Suppressor macrophage treated with lipopolysaccharide for 1 hour (primary cell): ENCODE data around the gene MTUS2.

Experiments used
- DNase-seq, 3 donors: peaks; one replicate each; pipeline ENCODE4 v3.0.0-alpha.2; 2020 to 2022

Gene MTUS2

DNA sequence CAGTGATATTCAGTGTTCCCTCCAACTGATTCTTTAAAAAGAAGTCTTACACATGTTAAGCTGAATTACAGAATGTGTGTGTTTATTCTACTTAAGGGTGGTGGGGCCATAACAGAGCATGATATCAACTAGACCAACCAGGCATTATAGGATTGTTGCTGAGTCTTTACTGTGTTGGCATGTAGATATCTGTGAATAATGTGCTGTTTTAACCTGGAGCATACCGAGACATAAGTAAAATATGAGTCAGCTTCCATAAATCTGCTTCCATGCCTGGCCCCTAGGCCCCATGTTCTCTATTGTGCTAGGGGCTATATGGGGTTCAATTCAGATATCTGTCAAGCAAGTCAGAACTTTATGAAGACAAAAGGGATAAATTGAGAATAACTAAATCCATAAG, 295.7 kb downstream of the MTUS2 start:
- no peak for DNase-seq

DNA sequence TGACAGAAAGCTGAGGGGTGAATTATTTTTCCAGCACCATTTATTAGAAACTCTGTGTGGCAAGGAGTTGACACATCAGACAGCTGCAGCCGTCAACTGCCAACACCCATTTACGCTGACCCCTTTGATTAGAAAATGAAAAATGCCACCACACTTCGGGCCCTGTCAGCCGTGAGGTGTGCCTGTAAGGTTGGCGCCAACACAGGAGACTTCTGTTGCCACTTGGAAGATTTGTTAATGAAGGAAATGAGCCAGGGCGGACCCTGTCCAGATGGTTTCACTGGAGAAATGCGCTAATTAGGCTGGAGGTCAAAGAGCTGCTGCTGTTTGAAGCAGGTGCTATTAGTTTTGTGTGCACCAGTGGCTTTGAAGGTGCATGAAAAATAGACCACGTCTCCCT, 297.5 kb downstream of the MTUS2 start:
- DNase-seq, result no peak

DNA sequence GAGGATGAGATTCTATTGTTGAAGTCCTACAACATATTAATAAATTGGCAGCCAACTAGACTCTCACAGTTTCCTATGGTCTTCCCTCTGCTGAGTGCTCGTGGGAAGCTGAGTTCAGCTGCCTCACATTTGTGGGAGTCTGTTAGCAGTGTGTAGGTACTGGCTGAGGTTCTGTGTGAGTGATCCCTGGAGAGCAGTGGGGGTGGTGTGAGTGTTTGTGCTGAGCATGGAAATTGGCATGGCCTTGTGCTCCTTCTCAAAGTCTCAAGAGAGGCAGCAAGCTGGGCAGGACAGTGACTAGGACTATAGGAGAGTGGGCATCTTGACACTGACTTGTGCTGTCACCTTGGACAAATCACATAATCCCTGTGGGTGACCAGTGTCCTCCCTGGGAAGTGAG, 298.3 kb downstream of the MTUS2 start:
- no peak for DNase-seq

DNA sequence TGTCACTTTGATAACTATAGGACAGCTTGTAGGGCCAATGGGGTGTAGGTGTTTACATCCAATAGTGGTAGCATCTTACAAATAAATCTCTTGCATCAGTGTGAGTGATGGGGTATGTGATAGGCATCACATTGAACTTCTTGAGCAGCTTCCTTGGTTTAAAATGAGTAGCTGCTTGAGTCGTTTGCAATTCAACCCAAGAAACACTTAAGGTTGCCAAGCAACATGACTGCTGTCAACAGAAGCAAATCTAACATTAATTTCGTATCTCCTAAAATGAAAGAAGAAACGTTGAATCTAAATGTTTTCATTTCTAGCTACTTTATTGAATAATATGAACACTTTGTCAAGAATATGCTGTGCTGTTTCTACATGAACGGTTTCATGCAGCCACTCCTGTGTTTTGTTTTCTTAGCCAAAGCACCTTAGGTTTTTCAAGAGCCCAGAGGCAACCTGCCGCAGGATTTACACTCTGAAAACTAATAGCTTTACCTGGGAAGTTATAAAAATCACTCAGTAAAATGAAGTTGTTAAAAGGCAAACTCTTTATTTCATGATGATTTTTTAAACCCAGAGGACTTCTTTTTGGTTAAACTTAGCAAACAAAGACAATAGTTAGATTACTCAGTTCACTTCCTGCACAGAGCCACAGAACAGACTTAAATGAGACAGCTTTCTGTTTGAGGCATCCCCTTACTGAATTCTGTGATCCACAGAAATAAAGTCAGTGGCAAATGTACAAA, 305.2 kb downstream of the MTUS2 start:
- no peak for DNase-seq

DNA sequence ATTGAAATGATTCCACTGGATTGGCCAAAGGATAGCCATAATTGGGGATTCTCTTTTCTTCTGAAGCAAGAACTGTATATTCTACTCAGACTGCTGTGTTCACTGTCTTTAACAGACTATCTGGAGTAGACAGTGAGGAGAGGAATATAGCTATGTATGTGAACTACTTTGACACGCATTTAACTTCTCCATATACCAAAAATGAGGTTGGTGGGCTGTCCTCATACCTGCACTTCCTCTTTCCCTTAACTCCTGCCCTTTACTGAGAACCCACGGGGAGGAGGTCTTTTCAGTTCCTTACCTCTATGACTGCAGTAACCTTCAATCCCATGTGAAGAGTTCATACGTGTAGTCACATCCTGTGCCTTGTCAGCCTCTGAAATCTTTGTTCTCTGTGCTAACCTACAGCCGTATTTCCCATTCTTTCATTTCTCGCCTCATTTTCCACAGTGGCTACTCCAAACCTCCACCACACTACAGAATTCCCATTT, 305.8 kb downstream of the MTUS2 start:
- DNase-seq, result no peak

DNA sequence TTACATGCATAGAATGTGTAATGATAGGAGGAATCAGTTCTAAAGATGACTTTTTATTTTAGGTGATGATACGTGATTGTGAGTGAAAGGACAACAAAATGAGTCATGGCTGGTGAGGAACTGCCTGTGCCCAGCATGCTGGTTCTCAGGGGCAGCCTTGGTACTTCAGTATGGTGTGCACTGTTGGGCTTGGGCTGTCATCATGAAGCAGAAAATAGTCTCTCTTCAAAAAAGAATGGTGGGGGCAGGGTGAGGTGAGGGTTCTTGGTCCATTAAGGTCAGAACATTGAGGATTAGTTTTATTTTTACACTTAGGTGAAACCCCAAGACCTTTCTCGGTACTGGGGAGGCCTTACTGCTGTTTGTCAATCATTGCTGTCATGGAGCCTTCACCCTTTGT, 309.5 kb downstream of the MTUS2 start:
- no peak for DNase-seq

DNA sequence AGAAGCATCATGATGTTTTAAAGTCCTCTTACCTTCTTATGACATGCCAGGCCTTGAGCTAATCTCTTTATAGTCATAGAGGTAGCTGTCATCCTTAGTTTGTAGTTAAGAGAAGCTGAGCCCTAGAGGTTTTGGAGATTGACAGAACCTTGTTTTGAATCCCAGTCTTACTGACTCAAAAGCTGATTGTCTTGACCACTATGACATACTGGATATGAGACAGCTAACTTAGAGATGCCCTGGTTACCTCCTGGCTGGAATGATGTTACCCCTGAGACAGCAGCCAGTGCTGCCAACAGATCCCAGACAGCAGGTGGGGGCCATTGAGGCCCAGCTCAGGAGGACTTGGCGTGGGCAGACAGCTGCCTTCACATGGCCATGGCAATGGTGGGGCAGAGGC, 311.0 kb downstream of the MTUS2 start:
- DNase-seq, result no peak

DNA sequence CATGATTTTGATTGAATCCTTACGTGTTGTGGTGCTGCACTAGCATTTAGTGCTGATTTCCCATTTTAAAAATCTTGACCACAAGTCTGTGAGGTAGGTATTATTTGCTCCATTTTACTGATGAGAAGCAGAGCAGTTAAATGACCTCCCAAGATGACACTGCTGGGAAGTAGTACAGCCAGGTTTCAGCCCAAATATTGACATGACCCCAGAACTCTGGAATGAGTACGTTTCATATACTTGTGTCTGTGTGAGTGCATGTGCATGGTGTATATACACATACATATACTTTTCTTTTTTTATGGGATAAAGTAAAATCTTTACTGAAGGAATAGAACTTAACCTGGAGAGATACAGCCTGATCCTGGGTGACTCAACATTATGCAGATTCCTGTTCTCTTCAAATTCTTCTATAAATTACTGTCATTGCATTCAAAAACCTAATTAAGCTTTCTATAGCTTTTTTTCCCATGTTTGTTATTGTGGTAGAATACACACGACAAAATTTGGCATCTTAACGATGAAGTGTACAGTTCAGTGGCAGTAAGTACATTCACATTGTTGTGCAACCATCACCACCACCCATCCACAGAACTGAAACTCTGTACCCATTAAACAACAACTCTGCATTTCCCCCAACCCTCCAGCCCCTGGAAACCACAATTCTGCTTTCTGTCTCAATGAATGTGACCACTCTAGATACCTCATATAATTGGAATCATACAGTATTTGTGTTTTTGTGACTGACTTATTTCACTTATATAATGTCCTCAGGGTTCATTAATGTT, 311.9 kb downstream of the MTUS2 start:
- peak in 2 of 3 donors; percentile 1 to 6 for DNase-seq

DNA sequence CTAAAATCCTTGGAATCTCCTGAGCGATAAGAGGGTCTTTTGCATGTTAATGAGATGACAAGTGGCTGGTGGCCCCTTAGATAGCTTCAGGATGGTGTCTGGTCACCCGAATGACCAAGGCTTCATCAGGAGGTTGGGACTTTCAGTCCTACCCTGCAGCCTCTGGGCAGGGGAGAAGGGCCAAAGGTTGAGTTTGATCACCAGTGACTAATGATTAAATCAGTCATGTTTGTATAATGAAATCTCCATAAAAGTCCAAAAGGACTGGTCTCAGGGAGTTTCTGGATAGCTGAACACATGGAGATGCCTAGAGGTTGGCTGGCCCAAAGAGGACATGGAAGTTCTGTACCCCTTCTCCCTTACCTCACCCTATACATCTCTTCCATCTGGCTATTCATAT, 316.2 kb downstream of the MTUS2 start:
- no peak for DNase-seq

DNA sequence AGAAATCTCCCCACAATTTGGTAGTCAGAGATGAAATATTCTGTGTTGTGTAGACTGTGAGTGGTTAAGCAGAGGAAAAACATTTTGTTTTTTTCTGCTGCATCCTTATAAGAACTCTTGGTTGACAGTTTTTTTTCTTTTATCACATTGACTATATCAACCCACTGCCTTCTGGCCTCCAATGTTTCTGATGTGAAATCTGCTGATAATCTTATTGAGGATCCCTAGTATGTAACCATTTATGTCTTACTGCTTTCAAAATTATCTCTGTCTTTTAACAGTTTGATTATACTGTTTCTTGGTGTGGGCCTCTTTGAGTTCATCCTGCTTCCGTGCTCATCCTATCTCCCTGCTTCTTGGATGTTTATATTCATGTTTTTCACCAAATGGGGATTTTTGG, 316.9 kb downstream of the MTUS2 start:
- DNase-seq, result no peak

DNA sequence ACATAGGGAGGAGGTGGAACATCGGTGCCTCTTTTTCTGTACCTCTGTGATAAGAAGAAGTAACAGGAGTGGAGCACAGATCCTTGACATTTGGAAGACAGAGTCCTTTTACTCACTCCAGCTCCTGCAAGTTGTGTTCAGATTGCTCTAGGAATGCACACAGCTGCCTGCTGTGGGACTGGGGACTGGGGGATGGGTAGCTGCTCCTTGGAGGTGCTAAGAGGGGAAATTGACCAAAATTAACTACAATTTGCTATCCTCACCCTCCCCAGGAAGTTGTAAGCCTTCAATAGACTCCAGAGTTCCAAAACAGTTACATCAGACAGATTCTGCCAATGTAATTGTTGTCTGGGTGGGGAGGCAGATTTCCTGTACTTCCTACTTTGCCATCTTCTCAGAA, 317.9 kb downstream of the MTUS2 start:
- no peak for DNase-seq

DNA sequence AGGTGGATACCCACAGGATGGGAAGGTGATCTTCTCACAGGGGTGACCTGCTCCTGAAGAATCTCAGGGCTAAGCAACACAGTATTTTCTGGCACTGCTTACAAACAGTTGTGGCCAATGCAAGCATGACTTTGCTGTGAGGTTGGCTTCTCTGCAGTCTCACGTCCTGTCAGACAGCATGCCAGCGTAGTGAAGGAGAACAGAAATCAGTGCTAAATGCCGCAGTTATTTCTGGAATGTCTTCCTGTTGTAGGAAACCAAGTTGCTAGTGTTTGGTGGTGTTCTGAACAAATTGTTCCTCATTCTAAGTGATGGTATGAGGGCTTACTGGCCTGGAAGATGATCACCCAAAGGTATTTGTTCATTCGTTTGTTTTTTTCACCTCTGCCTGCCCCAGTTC, 320.1 kb downstream of the MTUS2 start:
- DNase-seq, result no peak

DNA sequence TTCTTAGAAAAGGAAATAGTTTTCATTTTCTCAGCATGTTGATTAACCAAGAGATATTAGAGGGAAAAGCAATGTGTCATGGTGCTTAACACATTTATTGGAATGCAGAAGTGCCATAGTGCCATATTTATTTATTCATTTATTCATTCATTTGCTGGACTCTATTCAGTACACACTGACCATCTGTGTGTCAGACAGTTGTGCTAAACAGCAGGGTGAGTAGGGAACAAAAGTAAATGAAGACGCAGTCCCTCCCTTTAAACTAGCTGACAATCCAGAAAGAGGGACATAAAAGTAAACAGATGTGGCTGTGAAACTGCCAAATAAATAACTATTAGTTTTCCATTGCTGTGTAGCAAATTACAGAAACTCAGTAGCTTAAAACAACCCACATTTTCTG, 323.7 kb downstream of the MTUS2 start:
- DNase-seq, result no peak

DNA sequence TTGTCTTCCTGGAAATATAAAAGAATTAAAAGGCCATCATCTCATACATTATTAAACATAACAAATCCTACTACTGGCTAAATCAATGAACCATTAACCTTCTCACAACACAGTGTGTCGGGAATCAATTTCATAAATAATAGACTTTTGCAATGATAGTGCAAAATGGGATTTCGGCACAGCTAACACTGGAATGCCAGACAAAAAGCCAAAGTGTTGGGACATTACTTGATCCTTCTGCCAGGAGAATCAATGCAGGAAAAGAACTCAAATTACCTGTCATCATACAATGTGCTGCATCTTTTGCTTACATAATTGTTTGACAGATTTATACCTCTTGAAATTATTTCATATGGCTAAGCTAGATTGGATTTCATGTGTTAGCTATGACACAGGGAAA, 334.3 kb downstream of the MTUS2 start:
- DNase-seq, result no peak

DNA sequence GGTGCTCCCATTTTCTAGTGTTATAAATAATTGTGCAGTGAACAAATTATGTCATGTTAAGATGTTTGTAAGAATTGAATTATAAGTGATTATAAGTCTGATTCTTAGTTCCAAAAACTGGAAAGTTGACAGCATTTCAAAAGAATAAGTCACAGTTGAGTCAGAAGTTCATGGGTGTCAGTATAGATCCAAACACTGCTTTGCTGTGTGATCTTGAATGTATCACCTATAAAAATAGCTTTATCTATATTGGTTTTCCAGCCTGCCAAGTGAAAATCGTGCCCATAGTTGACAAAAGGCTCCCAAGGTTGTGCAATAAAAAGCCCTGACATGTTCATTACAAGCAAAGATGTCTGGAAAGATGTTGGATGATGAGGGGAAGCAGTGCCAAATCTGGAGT, 336.0 kb downstream of the MTUS2 start:
- no peak for DNase-seq

DNA sequence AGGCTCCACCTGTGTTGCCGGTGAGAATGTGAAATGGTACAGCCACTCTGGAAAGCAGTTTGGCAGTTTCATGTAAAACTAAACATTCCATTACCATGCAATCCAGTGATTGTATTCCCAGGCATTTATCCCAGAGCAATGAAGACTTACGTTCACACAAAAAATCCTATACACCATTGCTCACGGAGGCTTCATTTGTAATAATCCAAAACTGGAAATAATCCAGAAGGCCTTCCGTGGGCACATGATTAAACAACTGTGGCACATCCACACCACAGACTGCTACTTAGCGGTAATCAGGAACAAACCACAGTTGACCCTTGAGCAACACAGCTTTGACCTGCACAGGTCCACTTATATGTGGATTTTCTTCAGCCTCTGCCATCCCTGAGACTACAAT, 339.7 kb downstream of the MTUS2 start:
- DNase-seq, result no peak

DNA sequence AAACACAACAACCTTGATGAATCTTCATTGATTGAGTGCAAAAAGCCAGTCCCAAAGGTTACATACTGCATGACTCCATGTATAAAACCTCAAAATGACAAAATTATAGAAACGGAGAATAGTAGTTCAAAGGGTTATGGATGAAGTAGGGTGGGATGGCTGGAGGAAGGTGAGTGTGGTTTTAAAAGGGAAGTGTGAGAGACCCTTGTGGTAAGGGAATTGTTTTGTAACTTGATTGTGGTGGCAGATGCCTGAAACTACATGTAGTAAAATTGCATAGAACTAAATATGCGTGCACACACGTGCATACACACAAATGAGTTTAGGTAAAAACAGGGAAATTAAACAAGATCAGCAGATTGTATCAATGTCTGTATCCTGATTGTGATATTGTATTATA, 340.7 kb downstream of the MTUS2 start:
- no peak for DNase-seq

DNA sequence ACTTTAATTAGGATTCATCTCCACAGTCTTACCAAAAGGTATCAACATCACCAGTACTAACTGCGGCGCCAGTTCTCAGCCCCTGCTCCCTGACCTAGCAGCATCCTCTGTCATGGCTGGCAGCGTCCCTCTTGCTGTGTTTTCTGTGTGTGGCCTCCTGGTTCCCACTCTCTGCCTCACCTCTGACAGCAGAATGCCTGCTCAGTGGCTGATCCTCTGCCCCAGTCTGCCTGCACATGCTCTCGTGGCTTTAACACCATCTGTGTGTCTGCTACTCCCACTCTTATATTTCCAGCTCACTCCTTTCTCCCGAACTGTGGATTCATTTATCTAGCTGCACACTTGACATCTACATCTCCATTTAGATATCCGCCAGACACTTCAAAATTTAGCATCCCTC, 341.5 kb downstream of the MTUS2 start:
- DNase-seq, result no peak

DNA sequence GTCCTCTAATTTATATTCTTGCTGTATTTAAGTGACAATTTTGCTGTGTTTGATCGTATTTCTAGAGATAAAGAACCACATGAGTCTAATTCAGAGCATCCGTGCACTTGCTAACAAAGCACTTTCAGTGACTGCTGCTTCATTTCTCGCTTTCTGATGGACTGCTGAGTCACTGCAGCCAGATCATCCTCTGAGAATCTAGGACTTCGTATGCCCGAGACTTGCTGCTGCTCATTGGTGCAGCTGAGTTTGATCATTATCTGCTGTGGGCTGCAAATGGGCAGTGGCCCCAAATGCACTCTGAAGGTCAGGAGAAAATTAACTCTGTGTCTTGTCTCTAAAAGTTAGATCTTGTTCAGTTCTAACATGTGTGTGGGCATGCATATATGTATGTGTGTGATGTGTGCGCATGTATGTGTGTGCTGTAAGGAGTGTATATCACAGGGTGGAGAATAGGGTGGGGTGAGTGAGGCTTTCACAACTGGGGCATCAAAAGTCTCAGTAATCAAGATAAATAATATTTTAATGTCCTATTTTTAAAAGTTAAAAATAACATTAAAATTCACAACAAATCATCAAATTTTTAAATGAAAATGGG, 342.6 kb downstream of the MTUS2 start:
- no peak for DNase-seq

DNA sequence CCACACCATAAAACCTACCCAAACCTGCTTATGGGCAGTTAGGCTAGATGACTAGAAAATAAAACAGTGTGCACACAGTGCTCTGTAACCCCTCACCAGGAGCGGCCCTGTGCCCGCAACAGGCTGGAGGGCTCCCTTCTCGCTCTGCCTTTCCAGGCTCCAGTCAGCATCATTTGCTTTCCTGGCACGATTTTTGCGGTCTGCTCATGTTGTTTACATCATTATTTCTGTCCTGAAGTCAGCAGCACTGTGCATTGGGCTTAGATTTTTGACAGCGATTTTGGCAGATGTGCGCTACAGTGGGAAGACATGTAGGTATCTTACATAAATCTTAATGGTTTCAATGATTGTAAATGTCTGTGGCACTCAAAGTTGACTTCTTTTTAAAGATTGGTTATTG, 344.0 kb downstream of the MTUS2 start:
- no peak for DNase-seq

DNA sequence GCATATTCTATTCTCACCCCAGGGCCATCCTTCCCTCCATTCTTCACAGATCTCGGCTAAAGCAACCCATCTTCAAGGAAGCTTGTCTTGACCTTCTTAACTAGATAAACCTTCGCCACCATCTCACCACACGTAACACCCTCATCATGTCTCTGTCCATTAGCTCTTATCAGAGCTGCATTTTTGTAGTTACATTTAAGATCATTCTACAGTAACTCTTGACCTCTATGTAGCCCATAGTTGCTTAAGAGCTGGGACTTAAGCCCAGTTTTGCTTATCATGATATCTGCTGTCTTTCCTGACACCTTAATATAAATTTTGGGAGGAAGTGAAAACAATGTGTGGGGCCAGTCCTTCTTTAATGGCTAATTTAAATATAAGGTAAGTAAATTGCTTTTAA, 345.1 kb downstream of the MTUS2 start:
- no peak for DNase-seq

DNA sequence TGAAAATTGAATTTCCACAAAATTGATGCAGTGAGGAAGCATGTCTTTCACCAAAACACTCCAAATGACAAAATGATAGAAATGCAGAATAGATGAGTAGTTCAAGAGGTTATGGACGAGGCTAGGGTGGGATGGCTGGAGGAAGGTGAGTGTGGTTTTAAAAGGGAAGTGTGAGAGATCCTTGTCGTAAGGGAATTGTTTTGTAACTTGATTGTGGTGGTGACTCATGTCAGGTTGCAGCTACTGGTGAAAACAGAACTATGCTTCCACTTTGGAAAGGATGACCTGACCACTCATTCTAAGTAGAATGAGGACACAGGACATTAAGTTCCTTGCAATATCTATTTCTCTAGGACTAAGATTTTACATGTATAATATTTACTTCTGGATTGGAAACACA, 345.7 kb downstream of the MTUS2 start:
- DNase-seq, result peak in 2 of 3 donors; percentile 26 to 46

DNA sequence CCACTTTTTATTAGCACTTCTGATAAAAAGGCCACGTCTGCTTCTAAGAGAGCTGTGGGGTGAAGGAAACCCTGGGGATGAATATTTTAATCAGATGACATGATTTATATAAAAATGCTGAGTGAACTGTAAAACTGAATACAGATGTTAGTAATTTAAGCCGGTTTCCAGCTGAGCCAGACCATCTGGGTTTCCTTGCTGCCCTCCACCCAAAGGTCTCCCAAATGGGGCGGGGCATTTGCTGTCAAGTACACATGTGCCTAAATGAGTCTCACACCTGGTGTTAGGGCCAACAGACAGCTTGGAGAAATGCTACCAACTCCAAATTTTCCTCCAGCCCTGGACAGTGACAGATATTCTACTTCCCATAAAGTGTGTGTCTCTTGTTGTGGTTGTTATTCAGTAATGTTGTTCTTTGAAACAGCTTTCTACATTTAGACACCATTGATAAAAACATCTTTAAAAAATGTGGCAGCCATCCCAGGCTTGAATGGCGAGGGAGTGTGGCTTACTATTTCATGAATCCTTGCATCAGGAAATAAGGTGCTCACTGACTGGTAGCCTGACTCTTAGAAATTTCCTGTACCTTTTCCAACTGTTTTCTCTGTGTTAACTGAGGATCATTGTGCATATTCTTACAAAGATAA, 350.4 kb downstream of the MTUS2 start:
- no peak for DNase-seq

DNA sequence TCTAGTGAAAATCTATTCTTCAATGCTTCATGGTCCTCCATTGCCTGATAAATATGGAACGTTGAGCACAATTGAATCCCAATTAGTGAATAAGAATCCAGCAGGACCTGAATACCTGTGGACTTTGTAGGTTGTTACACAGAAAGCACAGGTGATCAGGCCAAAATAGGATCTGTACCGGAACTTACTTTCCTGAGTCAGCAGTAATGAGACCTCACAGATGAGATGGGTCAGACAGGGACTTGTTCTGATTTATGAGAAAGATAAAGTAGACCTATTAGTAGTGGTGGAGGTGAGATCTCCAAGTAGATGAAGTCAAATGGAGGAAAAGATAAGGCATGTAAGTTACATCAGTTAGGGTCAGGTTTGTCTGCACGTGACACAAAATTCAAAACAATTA, 351.1 kb downstream of the MTUS2 start:
- no peak for DNase-seq
